Activated T-helper 17 cell treated with anti-CD3 and anti-CD28 coated beads, Interleukin-2, amount 50 U/mL, for 72 hours (primary cell): Measurements from ENCODE around the gene HOXA4. TPM values are rescaled to one million over a fixed set of nuclear protein-coding genes. Genes with fewer than 3 reads are reported as not detected.

Source experiments
- ATAC-seq: fragments of 150-1000 bp; cut with Tn5 transposase; replicated peaks from 2 replicates; pipeline ENCODE4 v1.10.0; 2021; ENCODE audit warnings: mild to moderate bottlenecking, moderate library complexity
- H3K27ac Mint-ChIP-seq: one replicate; pipeline ENCODE4 v1.8.0; 2022; ENCODE audit warnings: mixed read lengths
- H3K27me3 Mint-ChIP-seq: one replicate; pipeline ENCODE4 v1.8.0; 2022; ENCODE audit warnings: mixed read lengths
- H3K36me3 Mint-ChIP-seq: one replicate; pipeline ENCODE4 v1.8.0; 2022; ENCODE audit warnings: low read depth, mild to moderate bottlenecking, mixed read lengths
- H3K4me1 Mint-ChIP-seq: one replicate; pipeline ENCODE4 v1.8.0; 2022; ENCODE audit warnings: mixed read lengths
- H3K4me3 Mint-ChIP-seq: one replicate; pipeline ENCODE4 v1.8.0; 2022; ENCODE audit warnings: mild to moderate bottlenecking, mixed read lengths
- H3K9me3 Mint-ChIP-seq: one replicate; pipeline ENCODE4 v1.8.0; 2022; ENCODE audit warnings: mixed read lengths
- total RNA-seq, 2 donors: library from RNA; stranded (reverse); gene quantifications; one replicate each; pipeline ENCODE4 v1.2.3, GENCODE V29; 2022

HOXA4 gene
- total RNA-seq, 2 donors from 2014 or later: 0.26 TPM; not detected in 1

DNA sequence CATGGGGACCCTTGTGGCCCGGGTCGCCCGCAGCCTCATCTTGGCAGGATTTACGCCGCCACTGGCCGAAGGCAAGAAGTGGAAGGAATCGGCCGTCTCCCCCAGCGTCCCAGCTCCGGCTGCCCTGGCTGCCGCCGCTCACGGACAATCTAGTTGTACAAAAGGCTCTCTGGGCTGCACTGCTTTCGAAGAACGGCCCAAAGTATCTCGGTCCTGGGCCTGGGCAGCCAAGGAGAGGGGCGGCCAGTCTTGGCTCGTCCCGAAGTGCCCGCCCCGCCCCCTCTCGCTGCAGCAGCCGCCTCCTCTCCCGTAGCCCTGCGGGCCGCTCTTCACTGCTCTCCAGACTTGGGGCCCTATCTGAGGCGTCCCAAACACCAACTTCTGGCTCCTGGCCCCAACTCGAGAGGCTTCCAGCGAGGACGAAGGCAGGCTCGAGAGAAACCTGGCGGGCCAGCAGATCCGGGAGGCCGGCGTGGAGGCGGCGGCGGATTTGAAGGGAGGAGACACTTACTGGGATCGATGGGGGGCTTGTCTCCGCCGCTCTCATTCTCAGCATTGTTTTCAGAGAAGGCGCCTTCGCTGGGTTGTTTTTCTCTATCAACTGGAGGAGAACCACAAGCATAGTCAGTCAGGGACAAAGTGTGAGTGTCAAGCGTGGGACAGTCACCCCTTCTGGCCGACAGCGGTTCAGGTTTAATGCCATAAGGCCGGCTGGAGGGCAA, 34.0 kb upstream of the HOXA4 start:
- H3K4me3 Mint-ChIP-seq: no peak overlapping the region
- H3K27me3 Mint-ChIP-seq: peaks cover 53% of the 10 kb centered on the region
- no peak overlapping the region for H3K27ac Mint-ChIP-seq
- no peaks in the 10 kb centered on the region for H3K9me3 Mint-ChIP-seq
- H3K4me1 Mint-ChIP-seq: peaks cover 10% of the 10 kb centered on the region
- peaks cover 15% of the 10 kb centered on the region for H3K36me3 Mint-ChIP-seq
- ATAC-seq: no peak

DNA sequence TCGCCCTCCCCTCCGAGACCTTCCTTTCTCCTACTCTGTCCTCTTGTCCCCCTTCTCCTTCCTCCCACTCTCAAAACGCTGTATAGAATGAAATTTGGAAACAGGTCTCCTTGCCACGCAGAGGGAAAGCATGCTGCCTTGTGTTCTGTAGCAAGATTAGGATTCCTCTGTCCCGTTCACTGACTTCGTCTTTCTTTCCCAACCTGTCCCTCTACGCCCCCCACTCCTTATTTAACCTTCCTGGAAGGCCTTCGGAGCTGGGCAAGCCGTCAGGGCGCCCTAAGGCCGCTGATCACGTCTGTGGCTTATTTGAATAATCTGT, 33.4 kb upstream of the HOXA4 start:
- no peak for ATAC-seq
- no peaks in the 10 kb centered on the region for H3K9me3 Mint-ChIP-seq
- peaks cover 10% of the 10 kb centered on the region for H3K4me1 Mint-ChIP-seq
- peaks cover 56% of the 10 kb centered on the region for H3K27me3 Mint-ChIP-seq
- peaks cover 15% of the 10 kb centered on the region for H3K36me3 Mint-ChIP-seq
- no peak overlapping the region for H3K27ac Mint-ChIP-seq
- H3K4me3 Mint-ChIP-seq: no peak overlapping the region

DNA sequence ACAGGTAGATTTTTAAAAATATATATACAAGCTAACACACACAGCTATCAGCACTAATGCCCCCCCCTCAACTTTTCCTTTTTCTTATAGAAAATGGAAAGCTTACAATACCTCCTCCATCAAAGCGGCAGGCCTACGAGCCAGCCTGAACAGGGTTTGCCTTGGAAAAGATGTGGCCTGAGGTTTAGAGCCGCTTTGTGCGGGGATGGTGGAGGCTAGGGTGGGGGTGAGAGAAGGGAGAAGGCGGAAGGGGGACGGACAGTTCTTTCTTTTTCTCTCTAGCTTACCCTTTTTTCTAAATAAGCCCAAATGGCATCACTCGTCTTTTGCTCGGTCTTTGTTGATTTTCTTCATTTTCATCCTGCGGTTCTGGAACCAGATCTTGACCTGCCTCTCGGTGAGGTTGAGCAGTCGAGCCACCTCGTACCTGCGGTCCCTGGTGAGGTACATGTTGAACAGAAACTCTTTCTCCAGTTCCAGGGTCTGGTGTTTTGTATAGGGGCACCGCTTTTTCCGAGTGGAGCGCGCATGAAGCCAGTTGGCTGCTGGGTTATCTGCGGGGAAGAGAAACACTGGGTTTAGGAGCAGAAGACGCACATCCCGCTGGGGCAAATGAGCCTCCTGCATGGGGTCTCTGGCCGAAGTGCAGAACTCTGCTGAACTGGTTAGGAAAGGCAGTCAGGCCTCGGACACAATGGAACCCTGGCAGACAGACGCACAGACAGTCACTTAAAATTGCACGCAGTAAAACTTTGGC, 32.9 kb upstream of the HOXA4 start:
- Mint-ChIP-seq H3K27ac (no peak overlapping the region), H3K4me1 (peaks cover 5% of the 10 kb centered on the region), H3K9me3 (no peaks in the 10 kb centered on the region), H3K4me3 (no peak overlapping the region), H3K36me3 (peaks cover 10% of the 10 kb centered on the region), H3K27me3 (peaks cover 55% of the 10 kb centered on the region)
- ATAC-seq: no peak

DNA sequence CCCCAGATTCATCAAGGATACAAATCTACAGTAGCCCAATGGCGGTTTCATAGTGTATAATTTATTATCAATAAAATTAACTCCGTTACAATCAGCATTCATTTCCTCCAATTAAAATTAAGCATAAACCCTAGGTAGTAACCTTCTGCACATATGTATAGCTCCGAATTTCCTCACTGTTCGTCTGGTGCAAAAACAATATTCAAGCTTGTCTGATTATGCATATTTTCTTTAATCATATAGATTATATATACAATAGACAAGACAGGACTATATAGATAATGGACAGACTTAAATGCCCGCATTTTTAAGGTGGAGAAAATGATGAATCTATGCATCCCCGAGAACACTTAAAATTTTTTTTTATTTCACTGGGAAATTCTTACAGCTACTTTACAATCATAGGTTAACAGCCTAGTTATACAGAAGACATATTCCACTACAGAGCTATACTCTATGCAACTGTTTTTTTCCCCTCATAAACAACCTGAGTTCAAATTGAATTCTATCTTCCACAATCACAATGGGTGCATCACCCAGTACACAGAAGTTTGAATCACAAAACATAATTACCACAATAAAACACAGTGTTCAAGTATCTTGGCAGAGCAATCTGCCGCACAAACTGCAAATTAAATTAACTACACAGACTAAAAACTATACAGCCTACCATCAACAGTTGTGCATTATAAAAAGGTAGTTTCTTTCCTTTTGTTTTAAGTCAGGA, 32.2 kb upstream of the HOXA4 start:
- no peak for ATAC-seq
- Mint-ChIP-seq H3K4me1 (peaks cover 10% of the 10 kb centered on the region), H3K9me3 (no peaks in the 10 kb centered on the region), H3K4me3 (no peak overlapping the region), H3K27me3 (peaks cover 57% of the 10 kb centered on the region), H3K36me3 (peaks cover 11% of the 10 kb centered on the region), H3K27ac (no peak overlapping the region)

DNA sequence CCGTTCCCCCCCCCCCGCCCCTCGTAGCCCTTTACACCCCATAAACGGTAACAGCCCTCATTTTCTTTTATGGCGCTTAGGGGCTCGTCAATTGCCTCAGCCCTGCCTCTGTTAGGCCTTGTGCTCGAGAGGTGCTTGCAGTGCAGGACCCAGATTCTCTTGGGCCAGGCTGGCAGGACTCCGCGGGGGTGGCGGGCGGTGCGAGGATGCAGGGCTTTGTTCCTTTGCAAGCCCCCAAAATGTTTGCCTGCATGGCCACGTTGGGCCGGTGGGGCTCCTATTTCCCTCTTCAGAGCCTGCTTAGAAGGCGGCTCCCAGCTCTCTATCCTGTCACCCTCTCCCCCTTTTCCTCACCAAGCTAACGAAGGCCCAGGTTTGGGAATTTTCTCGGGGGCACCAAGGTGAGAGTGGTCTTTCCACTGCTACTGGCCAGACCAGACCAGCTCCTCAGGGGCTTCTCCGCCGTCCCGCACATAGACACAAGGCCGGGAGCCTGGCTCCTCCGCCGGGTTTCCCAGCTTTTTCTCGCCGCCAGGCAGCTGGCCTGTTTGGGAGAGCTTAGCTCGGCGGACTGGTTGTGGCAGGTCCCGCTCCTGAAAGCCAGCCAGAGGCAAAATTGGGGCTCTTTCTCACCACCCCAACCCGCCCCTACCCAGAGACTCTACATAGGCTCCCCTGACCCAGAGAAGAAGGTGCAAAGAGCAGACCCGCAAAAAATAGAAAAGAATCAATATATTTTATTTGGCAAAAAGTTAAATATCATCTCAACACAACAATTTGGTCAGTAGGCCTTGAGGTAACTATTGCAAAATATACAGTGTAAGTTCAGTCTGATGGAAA, 31.4 kb upstream of the HOXA4 start:
- ATAC-seq: no peak
- H3K36me3 Mint-ChIP-seq: peaks cover 11% of the 10 kb centered on the region
- H3K4me3 Mint-ChIP-seq: no peak overlapping the region
- peaks cover 57% of the 10 kb centered on the region for H3K27me3 Mint-ChIP-seq
- H3K27ac Mint-ChIP-seq: no peak overlapping the region
- H3K9me3 Mint-ChIP-seq: no peaks in the 10 kb centered on the region
- H3K4me1 Mint-ChIP-seq: peaks cover 10% of the 10 kb centered on the region

DNA sequence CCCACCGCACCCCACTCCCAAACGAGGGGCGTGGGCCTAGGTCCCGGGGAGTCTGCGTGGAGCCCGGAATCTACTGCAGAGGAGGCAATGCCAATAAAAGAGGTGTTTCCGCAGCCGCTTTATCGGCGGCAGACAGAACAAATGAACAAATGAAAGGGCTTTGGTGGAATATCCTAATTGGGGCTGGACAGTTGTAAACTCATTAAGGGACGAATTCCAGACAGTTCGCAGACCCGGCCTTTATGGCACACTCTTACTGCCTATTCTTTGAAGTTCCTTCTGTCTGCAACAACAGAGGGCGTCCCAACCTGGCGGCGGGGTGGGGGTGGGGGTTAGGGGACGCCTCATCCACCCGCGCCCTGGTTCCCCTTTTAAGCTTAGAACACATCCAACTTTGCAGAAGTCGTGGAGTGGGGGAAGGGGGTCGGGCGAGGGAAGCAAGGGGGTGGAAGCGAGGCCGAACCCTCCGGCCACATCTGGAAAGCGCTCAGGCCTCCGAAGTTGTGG, 30.7 kb upstream of the HOXA4 start:
- H3K36me3 Mint-ChIP-seq: peaks cover 11% of the 10 kb centered on the region
- H3K9me3 Mint-ChIP-seq: no peaks in the 10 kb centered on the region
- peaks cover 10% of the 10 kb centered on the region for H3K4me1 Mint-ChIP-seq
- H3K27ac Mint-ChIP-seq: no peak overlapping the region
- H3K27me3 Mint-ChIP-seq: peaks cover 60% of the 10 kb centered on the region
- no peak for ATAC-seq
- H3K4me3 Mint-ChIP-seq: peak overlapping the region; percentile 54

DNA sequence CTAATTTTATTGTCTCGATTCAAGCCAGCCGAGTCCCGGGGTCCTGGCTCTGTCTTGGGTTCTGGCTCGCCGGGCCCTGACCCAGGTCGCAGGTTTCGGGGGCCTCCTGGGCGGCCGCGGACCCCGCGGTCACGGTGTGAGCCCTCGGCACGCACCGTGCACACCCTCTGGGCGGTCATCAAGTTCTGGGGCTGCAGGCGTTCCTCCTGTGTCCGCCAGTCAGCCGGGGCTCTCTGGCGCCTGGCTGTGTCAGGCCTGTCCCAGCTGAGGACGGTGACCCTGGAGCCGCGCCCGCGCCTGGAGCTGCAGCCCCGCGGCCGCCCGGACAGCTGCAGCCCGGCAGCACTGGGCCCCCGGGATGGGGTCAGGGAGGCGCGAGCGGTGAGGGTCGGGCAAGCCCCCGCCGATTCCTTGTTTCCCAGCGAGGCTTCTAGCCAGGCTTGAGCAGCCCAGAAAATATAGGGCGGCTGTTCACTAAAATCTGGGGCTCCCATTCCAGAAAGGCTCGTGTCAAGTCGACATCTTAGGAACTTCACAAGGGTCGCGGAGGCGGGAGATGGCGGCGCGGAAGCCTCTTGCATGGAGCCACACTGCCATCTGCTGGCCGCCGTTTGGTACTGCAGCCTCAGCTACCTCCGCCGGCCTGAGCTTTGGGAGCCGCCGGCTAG, 30.1 kb upstream of the HOXA4 start:
- no peaks in the 10 kb centered on the region for H3K9me3 Mint-ChIP-seq
- peaks cover 8% of the 10 kb centered on the region for H3K4me1 Mint-ChIP-seq
- peak; percentile 68 for ATAC-seq
- H3K36me3 Mint-ChIP-seq: peaks cover 8% of the 10 kb centered on the region
- H3K27ac Mint-ChIP-seq: no peak overlapping the region
- H3K4me3 Mint-ChIP-seq: peak overlapping the region; percentile 54
- H3K27me3 Mint-ChIP-seq: peaks cover 57% of the 10 kb centered on the region

DNA sequence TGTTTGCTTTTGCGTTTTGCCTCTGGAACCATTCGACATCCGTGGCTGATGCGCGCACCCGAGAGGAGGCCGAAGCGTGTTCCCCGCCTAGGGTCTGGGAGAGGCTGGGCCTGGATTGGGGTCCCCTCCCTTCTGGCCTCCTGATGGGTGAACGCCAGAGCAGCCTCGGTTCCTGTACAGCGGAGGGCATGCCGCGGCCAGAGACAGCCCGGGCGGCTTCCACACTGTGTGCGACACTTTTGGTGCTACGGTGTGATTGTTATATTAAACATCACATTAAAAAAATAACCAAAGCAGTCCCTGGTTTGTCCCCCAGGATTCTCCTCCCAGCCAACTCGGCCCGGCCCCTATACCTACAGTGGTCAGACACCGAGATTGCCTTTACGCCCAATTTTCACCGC, 29.6 kb upstream of the HOXA4 start:
- no peaks in the 10 kb centered on the region for H3K9me3 Mint-ChIP-seq
- H3K36me3 Mint-ChIP-seq: peaks cover 5% of the 10 kb centered on the region
- ATAC-seq: no peak
- peak overlapping the region; percentile 54 for H3K4me3 Mint-ChIP-seq
- H3K4me1 Mint-ChIP-seq: peaks cover 6% of the 10 kb centered on the region
- peaks cover 59% of the 10 kb centered on the region for H3K27me3 Mint-ChIP-seq
- no peak overlapping the region for H3K27ac Mint-ChIP-seq

DNA sequence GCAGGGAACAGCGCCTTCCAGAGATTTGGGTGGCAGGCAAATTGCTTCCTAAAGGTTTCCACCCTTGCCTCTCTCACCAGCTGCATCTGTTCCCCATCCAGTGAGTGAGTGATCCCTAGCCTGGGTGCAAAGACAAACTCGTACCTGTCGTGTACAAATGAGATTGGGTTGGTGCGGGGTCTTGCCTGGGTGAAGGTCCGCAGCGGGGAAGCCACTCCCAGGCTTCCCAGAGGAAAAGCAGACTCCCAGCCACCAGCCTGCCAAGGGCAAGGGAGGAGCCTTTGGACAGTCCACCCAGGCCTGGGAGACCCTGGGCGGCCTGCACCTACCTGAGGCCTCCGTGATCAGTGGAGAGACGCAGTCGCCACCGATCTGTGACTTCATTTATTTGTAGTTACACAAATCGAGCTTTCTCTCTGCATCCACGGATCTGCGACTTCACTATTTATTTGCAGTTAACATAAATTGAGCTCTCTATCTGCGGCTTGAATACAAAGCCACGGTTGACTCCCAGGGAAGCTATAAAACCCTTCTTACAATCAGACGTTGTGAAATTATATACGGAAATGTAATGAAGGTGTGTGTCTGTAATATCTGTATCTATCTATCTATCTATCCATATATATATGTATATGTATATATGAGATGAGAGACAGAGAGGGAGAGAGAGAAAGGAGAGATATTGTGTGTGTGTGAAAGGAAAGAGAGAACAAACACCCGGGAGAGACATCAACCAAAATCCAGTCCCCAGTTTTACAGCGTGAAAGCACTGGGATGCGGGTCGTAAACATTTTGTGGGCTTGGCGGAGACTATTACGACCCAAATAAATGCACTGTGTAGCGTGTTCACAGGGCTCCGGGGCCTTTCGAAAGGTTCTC, 28.9 kb upstream of the HOXA4 start:
- ATAC-seq: no peak
- Mint-ChIP-seq H3K4me1 (peaks cover 11% of the 10 kb centered on the region), H3K27me3 (peaks cover 65% of the 10 kb centered on the region), H3K4me3 (peak overlapping the region; percentile 54), H3K9me3 (no peaks in the 10 kb centered on the region), H3K36me3 (peaks cover 10% of the 10 kb centered on the region), H3K27ac (no peak overlapping the region)

DNA sequence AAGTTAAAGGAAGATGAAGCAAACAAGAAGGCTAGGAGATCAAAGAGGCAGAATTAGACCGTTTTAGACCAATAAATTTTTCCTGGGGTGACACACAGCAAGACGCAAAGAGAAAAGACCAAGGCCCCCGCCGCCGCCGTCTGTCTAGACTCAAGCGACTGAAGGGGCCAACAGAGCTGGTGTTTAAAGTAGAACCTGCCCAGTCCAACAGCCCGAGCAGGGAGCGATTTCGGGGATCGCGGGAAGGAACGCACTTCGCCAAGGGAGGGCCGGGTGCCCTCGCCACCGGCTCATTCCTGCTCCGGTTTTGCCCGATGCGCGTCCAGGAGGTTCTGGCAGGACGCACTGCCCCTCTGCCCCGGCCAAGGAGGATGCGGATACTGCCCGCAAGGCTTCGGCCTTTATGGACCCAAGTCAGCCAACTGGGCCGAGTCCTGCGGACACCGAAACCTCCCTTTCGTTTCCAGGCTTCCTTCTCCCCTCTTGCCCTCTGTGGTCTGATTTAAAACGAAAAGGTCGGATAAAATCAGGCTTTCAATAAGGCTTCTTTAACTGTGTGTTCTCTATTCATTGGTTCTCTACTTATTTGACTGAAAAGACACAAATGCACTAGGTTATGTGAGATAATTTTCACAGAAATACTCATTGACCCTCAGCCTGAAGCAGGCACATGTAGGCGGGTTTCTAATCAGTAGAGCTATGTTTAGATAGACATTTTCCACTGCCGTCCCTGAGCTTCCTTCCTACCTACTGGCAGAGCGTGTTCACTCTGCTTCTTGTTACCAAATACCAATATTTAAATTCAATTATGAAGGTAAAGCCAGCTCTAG, 28.1 kb upstream of the HOXA4 start:
- Mint-ChIP-seq H3K4me3 (no peak overlapping the region), H3K4me1 (peaks cover 15% of the 10 kb centered on the region), H3K9me3 (no peaks in the 10 kb centered on the region), H3K27ac (no peak overlapping the region), H3K27me3 (peaks cover 67% of the 10 kb centered on the region), H3K36me3 (peaks cover 15% of the 10 kb centered on the region)
- ATAC-seq: no peak

DNA sequence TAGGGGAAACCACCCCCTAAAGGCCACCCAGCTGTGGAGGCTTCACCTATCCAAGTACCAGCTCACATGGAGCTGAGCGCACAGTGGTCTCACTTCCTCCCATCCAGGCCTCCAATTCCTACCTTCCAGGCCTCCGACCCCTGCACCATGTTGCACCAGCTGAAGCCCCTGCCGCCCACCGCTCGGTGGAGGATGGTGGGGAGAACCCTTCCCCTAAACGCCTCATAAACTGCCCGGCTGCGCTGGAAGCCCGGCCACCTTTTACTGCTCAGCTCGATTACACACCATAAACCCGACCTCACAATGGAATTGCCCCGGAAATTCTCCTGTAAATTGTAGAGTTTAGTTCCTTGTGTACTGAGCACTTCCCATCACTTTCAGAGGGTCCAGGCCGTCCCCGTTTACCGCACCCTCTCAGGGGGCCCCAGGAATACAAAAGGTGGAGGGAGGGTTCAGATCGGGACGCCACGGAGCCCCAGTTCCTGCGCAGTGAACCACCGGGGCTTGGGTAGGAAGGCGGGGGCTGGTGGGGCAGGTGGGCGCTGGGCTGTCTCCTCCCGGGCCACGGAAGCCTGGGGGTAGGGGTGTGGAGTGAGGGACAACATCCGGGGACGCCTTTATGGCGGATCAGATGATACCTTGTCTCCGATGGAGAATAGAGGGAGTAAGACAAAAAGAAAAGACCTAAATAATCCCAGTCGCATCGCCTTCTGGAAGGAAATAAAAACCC, 27.3 kb upstream of the HOXA4 start:
- Mint-ChIP-seq H3K27me3 (peaks cover 66% of the 10 kb centered on the region), H3K9me3 (no peaks in the 10 kb centered on the region), H3K4me1 (peaks cover 15% of the 10 kb centered on the region), H3K4me3 (no peak overlapping the region), H3K27ac (no peak overlapping the region), H3K36me3 (peaks cover 16% of the 10 kb centered on the region)
- no peak for ATAC-seq
